Activated naive CD8-positive, alpha-beta T cell treated with anti-CD3 and anti-CD28 coated beads, Interleukin-2, amount 10 ng/mL, durations not matched to agents 7 days and 5 days (primary cell): Measurements from ENCODE around the gene ATAD3B. TPM values are rescaled to one million over a fixed set of nuclear protein-coding genes. Genes with fewer than 3 reads are reported as not detected.
A peak's percentile ranks its signal among the peaks of the same experiment; 100 is the strongest.
"Not testable (repeated sequence)": the region's sequence is repeated elsewhere in the genome, so short reads cannot be mapped to it uniquely, and the experiment has no call there.

Experiments
- ATAC-seq: fragments of 150-1000 bp; cut with Tn5 transposase; one replicate; pipeline ENCODE4 v1.10.0; 2021; ENCODE audit warnings: low read depth, moderate library complexity
- POLR2A ChIA-PET: fragments of 350-600 bp; sonication (Branson Sonifier 250); formaldehyde crosslinking; loops from one replicate; lab custom pipeline; 2021; ENCODE audit warnings: antibody characterized with exemption; lab: Charles Lee
- DNase-seq: peaks from one replicate; pipeline ENCODE4 v3.0.0; 2021
- H3K27ac Mint-ChIP-seq: one replicate; pipeline ENCODE4 v1.8.0; 2022; ENCODE audit warnings: mild to moderate bottlenecking, mixed read lengths
- H3K27me3 Mint-ChIP-seq: one replicate; pipeline ENCODE4 v1.8.0; 2022; ENCODE audit warnings: mild to moderate bottlenecking, moderate library complexity, mixed read lengths
- H3K36me3 Mint-ChIP-seq: one replicate; pipeline ENCODE4 v1.8.0; 2021; ENCODE audit warnings: mild to moderate bottlenecking, mixed read lengths
- H3K4me1 Mint-ChIP-seq: one replicate; pipeline ENCODE4 v1.8.0; 2021; ENCODE audit warnings: mixed read lengths
- H3K4me3 Mint-ChIP-seq: one replicate; pipeline ENCODE4 v1.8.0; 2022; ENCODE audit warnings: mild to moderate bottlenecking, moderate library complexity, mixed read lengths
- H3K9me3 Mint-ChIP-seq: one replicate; pipeline ENCODE4 v1.8.0; 2021; ENCODE audit warnings: mixed read lengths
- total RNA-seq, 2 experiments: library from RNA; stranded (reverse); gene quantifications; one replicate each; pipeline ENCODE4 v1.2.3, GENCODE V29; 2021

Gene ATAD3B
- total RNA-seq, 2 experiments from 2014 or later, result 35.2 to 37.9 TPM

- ATAC-seq, result no peak
These were observed 34.9 kb upstream of the ATAD3B start for GRCh38 chr1:1436630-1437032.

GRCh38 chr1:1437033-1437903 lies 34.3 kb upstream of the ATAD3B start:
- H3K4me3 Mint-ChIP-seq, result no peak overlapping the region
- ATAC-seq, result no peak
- H3K36me3 Mint-ChIP-seq, result no peaks in the 10 kb centered on the region
- H3K27ac Mint-ChIP-seq, result no peak overlapping the region
- POLR2A ChIA-PET, result no interaction called here
- peaks cover 4% of the 10 kb centered on the region for H3K4me1 Mint-ChIP-seq
- H3K9me3 Mint-ChIP-seq, result no peaks in the 10 kb centered on the region
- H3K27me3 Mint-ChIP-seq, result peaks cover 13% of the 10 kb centered on the region
- no peak for DNase-seq

More at GRCh38 chr1:1436630-1437032, 34.9 kb upstream of the ATAD3B start:
- Mint-ChIP-seq H3K36me3 (no peaks in the 10 kb centered on the region), H3K4me1 (peaks cover 4% of the 10 kb centered on the region), H3K27me3 (peaks cover 13% of the 10 kb centered on the region), H3K27ac (no peak overlapping the region), H3K4me3 (peak overlapping the region; percentile 53), H3K9me3 (no peaks in the 10 kb centered on the region)
- POLR2A ChIA-PET, result no interaction called here
- no peak for DNase-seq

GRCh38 chr1:1437904-1438376 lies 33.6 kb upstream of the ATAD3B start:
- no peak for DNase-seq
- Mint-ChIP-seq H3K9me3 (no peaks in the 10 kb centered on the region), H3K36me3 (no peaks in the 10 kb centered on the region), H3K27me3 (peaks cover 11% of the 10 kb centered on the region), H3K4me3 (no peak overlapping the region), H3K4me1 (peaks cover 4% of the 10 kb centered on the region), H3K27ac (no peak overlapping the region)
- POLR2A ChIA-PET, result no interaction called here
- ATAC-seq, result no peak

GRCh38 chr1:1438531-1439381 lies 32.8 kb upstream of the ATAD3B start:
- Mint-ChIP-seq H3K27me3 (peaks cover 11% of the 10 kb centered on the region), H3K4me1 (peaks cover 4% of the 10 kb centered on the region), H3K9me3 (no peaks in the 10 kb centered on the region), H3K27ac (no peak overlapping the region), H3K4me3 (no peak overlapping the region), H3K36me3 (no peaks in the 10 kb centered on the region)
- no peak for DNase-seq
- POLR2A ChIA-PET, result no interaction called here
- no peak for ATAC-seq

- no peak for ATAC-seq
- no peak for DNase-seq
- Mint-ChIP-seq H3K27me3 (peaks cover 14% of the 10 kb centered on the region), H3K9me3 (no peaks in the 10 kb centered on the region), H3K4me1 (peaks cover 4% of the 10 kb centered on the region), H3K27ac (no peak overlapping the region), H3K36me3 (no peaks in the 10 kb centered on the region), H3K4me3 (no peak overlapping the region)
- POLR2A ChIA-PET, result no interaction called here
These were observed 31.9 kb upstream of the ATAD3B start for GRCh38 chr1:1439546-1440261.

- Mint-ChIP-seq H3K27me3 (peaks cover 9% of the 10 kb centered on the region), H3K9me3 (no peaks in the 10 kb centered on the region), H3K27ac (no peak overlapping the region), H3K36me3 (no peaks in the 10 kb centered on the region), H3K4me1 (peaks cover 1% of the 10 kb centered on the region), H3K4me3 (no peak overlapping the region)
- no peak for ATAC-seq
- POLR2A ChIA-PET, result interaction anchor here (0.5 kb wide), 1 partner anchor 645 kb away, joined by 4 read pairs; no protein-coding TSS in a partner anchor
- DNase-seq, result no peak
These were observed 31.1 kb upstream of the ATAD3B start for GRCh38 chr1:1440262-1441001.

GRCh38 chr1:1441002-1441888 lies 30.3 kb upstream of the ATAD3B start:
- H3K27me3 Mint-ChIP-seq, result peaks cover 8% of the 10 kb centered on the region
- peak; percentile 76 for ATAC-seq
- no peaks in the 10 kb centered on the region for H3K9me3 Mint-ChIP-seq
- H3K4me3 Mint-ChIP-seq, result no peak overlapping the region
- H3K27ac Mint-ChIP-seq, result no peak overlapping the region
- no peaks in the 10 kb centered on the region for H3K36me3 Mint-ChIP-seq
- POLR2A ChIA-PET, result interaction anchor here (0.5 kb wide), 1 partner anchor 644 kb away, joined by 4 read pairs; no protein-coding TSS in a partner anchor
- peak; percentile 78 for DNase-seq
- peaks cover 1% of the 10 kb centered on the region for H3K4me1 Mint-ChIP-seq

GRCh38 chr1:1442069-1442770 lies 29.3 kb upstream of the ATAD3B start:
- peaks cover 3% of the 10 kb centered on the region for H3K27me3 Mint-ChIP-seq
- no peaks in the 10 kb centered on the region for H3K36me3 Mint-ChIP-seq
- no peak overlapping the region for H3K4me3 Mint-ChIP-seq
- ATAC-seq (no peak), DNase-seq (no peak)
- H3K4me1 Mint-ChIP-seq, result peaks cover 1% of the 10 kb centered on the region
- no peaks in the 10 kb centered on the region for H3K9me3 Mint-ChIP-seq
- POLR2A ChIA-PET, result no interaction called here
- H3K27ac Mint-ChIP-seq, result no peak overlapping the region

- DNase-seq, H3K27me3 Mint-ChIP-seq, H3K4me1 Mint-ChIP-seq, H3K9me3 Mint-ChIP-seq, H3K27ac Mint-ChIP-seq, H3K4me3 Mint-ChIP-seq, POLR2A ChIA-PET, ATAC-seq, H3K36me3 Mint-ChIP-seq: not testable (repeated sequence)
These were observed 24.9 kb upstream of the ATAD3B start for GRCh38 chr1:1446631-1447030.

GRCh38 chr1:1449099-1449739 lies 22.3 kb upstream of the ATAD3B start, which contains the start of gene ATAD3C:
Gene ATAD3C (plus strand): TSS chr1:1449689. CDS start chr1:1450684, 995 bp downstream.
- H3K27me3 Mint-ChIP-seq, result peaks cover 3% of the 10 kb centered on the region
- no peaks in the 10 kb centered on the region for H3K9me3 Mint-ChIP-seq
- H3K36me3 Mint-ChIP-seq, result no peaks in the 10 kb centered on the region
- POLR2A ChIA-PET, result no interaction called here
- no peak within 1 kb of the TSS for H3K4me3 Mint-ChIP-seq
- DNase-seq, result no peak
- no peaks in the 10 kb centered on the region for H3K4me1 Mint-ChIP-seq
- ATAC-seq, result no peak
- no peak within 1 kb of the TSS for H3K27ac Mint-ChIP-seq

GRCh38 chr1:1450616-1451015 lies 20.9 kb upstream of the ATAD3B start:
- H3K9me3 Mint-ChIP-seq, H3K27ac Mint-ChIP-seq, ATAC-seq, POLR2A ChIA-PET, H3K27me3 Mint-ChIP-seq, H3K4me3 Mint-ChIP-seq, DNase-seq, H3K4me1 Mint-ChIP-seq, H3K36me3 Mint-ChIP-seq: not testable (repeated sequence)
